ENCODE results near the gene ADAM15.

Gene ADAM15

GRCh38 chr1:155002464-155003226 is 48.5 kb upstream of the ADAM15 start, which contains the start of gene ZBTB7B:
Gene ZBTB7B, plus strand, starts transcription at chr1:155002802. Its CDS starts 11,859 bp downstream, at chr1:155014661.
- Histone ChIP-seq H3F3A (ENCODE audit: insufficient read depth) (peaks cover 11% of the 10 kb centered on the region; the same call in 1 of the 2 replicates), H3K4me3 (ENCODE audit: insufficient read depth, low read length, poor library complexity, severe bottlenecking) (peak within 1 kb of the TSS; percentile 50), H3K9ac (ENCODE audit: low read length) (peak within 1 kb of the TSS; percentile 38), H3K36me3 (ENCODE audit: low read length) (no peaks in the 10 kb centered on the region), H3K9me3 (ENCODE audit: insufficient read depth, low read length) (no peaks in the 10 kb centered on the region), H3K9me2 (replicated peaks; ENCODE audit: insufficient read depth, low read length) (no peaks in the 10 kb centered on the region), H3K79me2 (ENCODE audit: insufficient read depth, low read length) (no peaks in the 10 kb centered on the region), H3K27me3 (ENCODE audit: low read length) (no peaks in the 10 kb centered on the region), H3K27ac (ENCODE audit: low read depth, low read length) (no peak within 1 kb of the TSS), H3K4me2 (ENCODE audit: low read depth, low read length, poor library complexity, severe bottlenecking) (peak within 1 kb of the TSS; percentile 69), H4K20me1 (ENCODE audit: low read depth, low read length) (no peaks in the 10 kb centered on the region), H2AFZ (ENCODE audit: low read depth, low read length, severe bottlenecking) (no peak within 1 kb of the TSS)
- TF ChIP-seq, protein P1, sequence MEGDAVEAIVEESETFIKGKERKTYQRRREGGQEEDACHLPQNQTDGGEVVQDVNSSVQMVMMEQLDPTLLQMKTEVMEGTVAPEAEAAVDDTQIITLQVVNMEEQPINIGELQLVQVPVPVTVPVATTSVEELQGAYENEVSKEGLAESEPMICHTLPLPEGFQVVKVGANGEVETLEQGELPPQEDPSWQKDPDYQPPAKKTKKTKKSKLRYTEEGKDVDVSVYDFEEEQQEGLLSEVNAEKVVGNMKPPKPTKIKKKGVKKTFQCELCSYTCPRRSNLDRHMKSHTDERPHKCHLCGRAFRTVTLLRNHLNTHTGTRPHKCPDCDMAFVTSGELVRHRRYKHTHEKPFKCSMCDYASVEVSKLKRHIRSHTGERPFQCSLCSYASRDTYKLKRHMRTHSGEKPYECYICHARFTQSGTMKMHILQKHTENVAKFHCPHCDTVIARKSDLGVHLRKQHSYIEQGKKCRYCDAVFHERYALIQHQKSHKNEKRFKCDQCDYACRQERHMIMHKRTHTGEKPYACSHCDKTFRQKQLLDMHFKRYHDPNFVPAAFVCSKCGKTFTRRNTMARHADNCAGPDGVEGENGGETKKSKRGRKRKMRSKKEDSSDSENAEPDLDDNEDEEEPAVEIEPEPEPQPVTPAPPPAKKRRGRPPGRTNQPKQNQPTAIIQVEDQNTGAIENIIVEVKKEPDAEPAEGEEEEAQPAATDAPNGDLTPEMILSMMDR (IDR thresholded peaks at IDR 0.05; ENCODE audit: insufficient read depth, low read length, poor library complexity, severe bottlenecking), result no peak
- 0 out of 2 replicates have a peak, but pooled peaks have one; percentile 67 for TF ChIP-seq EZH2phosphoT487 (conservative IDR thresholded peaks at IDR 0.05; ENCODE audit: low read length)

- Histone ChIP-seq H2AFZ (ENCODE audit: low read depth, low read length, severe bottlenecking) (no peak overlapping the region), H3K9ac (ENCODE audit: low read length) (no peak overlapping the region), H3K9me2 (replicated peaks; ENCODE audit: insufficient read depth, low read length) (no peaks in the 10 kb centered on the region), H3K79me2 (ENCODE audit: insufficient read depth, low read length) (no peaks in the 10 kb centered on the region), H4K20me1 (ENCODE audit: low read depth, low read length) (no peaks in the 10 kb centered on the region), H3K36me3 (ENCODE audit: low read length) (no peaks in the 10 kb centered on the region), H3K27ac (ENCODE audit: low read depth, low read length) (no peak overlapping the region), H3K4me2 (ENCODE audit: low read depth, low read length, poor library complexity, severe bottlenecking) (peak overlapping the region; percentile 35), H3K27me3 (ENCODE audit: low read length) (no peaks in the 10 kb centered on the region), H3K4me3 (ENCODE audit: insufficient read depth, low read length, poor library complexity, severe bottlenecking) (no peak overlapping the region), H3K9me3 (ENCODE audit: insufficient read depth, low read length) (no peaks in the 10 kb centered on the region), H3F3A (ENCODE audit: insufficient read depth) (peaks cover 11% of the 10 kb centered on the region; the same call in 1 of the 2 replicates)
- TF ChIP-seq EZH2phosphoT487 (conservative IDR thresholded peaks at IDR 0.05; ENCODE audit: low read length), result no peak
- TF ChIP-seq, protein P1 (IDR thresholded peaks at IDR 0.05; ENCODE audit: insufficient read depth, low read length, poor library complexity, severe bottlenecking), result no peak
Observed at GRCh38 chr1:155003227-155003765, 47.8 kb upstream of the ADAM15 start.

DNA sequence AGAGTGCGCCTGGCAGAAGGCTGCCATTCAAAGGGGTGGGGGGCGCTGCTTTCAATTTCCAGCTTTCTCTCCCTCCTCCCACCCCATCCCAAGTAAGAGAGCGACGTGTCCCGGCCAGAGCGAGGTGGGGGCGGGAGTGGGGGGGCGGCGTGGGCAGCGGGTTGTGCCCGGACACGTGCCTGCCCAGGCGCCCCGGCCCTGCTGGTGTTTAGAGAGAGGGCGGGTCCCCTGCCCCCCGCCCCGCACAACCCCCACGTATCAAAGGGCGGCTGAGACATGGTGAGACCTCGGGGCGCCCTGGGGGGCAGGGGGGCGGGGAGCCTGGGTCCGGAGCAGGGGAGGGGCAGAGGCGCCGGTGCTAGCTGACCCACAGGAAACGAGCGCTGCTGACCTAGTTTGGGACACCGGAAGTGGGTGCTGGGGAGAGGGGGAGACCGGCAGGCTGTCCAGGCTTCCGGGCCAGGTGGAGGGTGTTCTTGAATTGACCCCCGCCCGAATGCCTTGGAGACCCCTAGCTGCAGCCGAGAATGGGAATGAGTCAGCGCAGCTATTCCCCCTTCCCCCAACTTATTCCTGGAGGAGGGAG is 47.3 kb upstream of the ADAM15 start:
- no peak overlapping the region for H3K4me3 ChIP-seq (ENCODE audit: insufficient read depth, low read length, poor library complexity, severe bottlenecking)
- no peaks in the 10 kb centered on the region for H3K79me2 ChIP-seq (ENCODE audit: insufficient read depth, low read length)
- H3F3A ChIP-seq (ENCODE audit: insufficient read depth), result peaks cover 10% of the 10 kb centered on the region; the same call in 1 of the 2 replicates
- no peak for TF ChIP-seq EZH2phosphoT487 (conservative IDR thresholded peaks at IDR 0.05; ENCODE audit: low read length)
- TF ChIP-seq, protein P1 (IDR thresholded peaks at IDR 0.05; ENCODE audit: insufficient read depth, low read length, poor library complexity, severe bottlenecking), result no peak
- H3K9ac ChIP-seq (ENCODE audit: low read length), result no peak overlapping the region
- H3K9me2 ChIP-seq (replicated peaks; ENCODE audit: insufficient read depth, low read length), result no peaks in the 10 kb centered on the region
- H3K4me2 ChIP-seq (ENCODE audit: low read depth, low read length, poor library complexity, severe bottlenecking), result peak overlapping the region; percentile 35
- no peaks in the 10 kb centered on the region for H3K27me3 ChIP-seq (ENCODE audit: low read length)
- H2AFZ ChIP-seq (ENCODE audit: low read depth, low read length, severe bottlenecking), result no peak overlapping the region
- no peaks in the 10 kb centered on the region for H4K20me1 ChIP-seq (ENCODE audit: low read depth, low read length)
- H3K9me3 ChIP-seq (ENCODE audit: insufficient read depth, low read length), result no peaks in the 10 kb centered on the region
- H3K36me3 ChIP-seq (ENCODE audit: low read length), result no peaks in the 10 kb centered on the region
- H3K27ac ChIP-seq (ENCODE audit: low read depth, low read length), result no peak overlapping the region
